ENCODE data around the gene GGPS1.
"Not testable (repeated sequence)": the region's sequence is repeated elsewhere in the genome, so short reads cannot be mapped to it uniquely, and the experiment has no call there.

Gene GGPS1

DNA sequence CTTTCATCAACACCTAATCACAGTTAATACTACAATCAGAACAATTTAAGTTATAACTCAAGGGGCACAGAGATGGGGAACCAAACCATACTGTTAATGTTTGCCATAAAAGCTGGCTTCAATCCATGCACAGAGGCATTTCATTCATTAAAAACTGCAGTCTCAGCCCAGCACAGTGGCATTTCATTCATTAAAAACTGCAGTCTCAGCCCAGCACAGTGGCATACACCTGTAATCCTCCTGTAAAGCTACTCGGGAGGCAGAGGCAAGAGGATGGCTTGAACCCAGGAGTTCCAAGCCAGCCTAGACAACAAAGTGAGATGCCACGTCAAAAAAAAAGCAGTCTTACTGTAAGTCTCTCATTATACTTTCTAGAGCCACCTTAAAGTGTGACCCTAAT is 29.6 kb upstream of the GGPS1 start:
- H3K27ac ChIP-seq, result no peak overlapping the region
- no peaks in the 10 kb centered on the region for H3K9me3 ChIP-seq
- H3K4me3 ChIP-seq (ENCODE audit: low read depth in 1 of 2, low read length in 1 of 2), result no peak overlapping the region
- H3K27me3 ChIP-seq, result no peaks in the 10 kb centered on the region
- TF ChIP-seq, protein P1, sequence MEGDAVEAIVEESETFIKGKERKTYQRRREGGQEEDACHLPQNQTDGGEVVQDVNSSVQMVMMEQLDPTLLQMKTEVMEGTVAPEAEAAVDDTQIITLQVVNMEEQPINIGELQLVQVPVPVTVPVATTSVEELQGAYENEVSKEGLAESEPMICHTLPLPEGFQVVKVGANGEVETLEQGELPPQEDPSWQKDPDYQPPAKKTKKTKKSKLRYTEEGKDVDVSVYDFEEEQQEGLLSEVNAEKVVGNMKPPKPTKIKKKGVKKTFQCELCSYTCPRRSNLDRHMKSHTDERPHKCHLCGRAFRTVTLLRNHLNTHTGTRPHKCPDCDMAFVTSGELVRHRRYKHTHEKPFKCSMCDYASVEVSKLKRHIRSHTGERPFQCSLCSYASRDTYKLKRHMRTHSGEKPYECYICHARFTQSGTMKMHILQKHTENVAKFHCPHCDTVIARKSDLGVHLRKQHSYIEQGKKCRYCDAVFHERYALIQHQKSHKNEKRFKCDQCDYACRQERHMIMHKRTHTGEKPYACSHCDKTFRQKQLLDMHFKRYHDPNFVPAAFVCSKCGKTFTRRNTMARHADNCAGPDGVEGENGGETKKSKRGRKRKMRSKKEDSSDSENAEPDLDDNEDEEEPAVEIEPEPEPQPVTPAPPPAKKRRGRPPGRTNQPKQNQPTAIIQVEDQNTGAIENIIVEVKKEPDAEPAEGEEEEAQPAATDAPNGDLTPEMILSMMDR (IDR thresholded peaks at IDR 0.05), result no peak
- H3K4me1 ChIP-seq (ENCODE audit: control insufficient read depth in 1 of 2, insufficient read depth in 1 of 2, low read depth in 1 of 2, low read length in 1 of 2), result peaks cover 10 to 19% of the 10 kb centered on the region in 2 experiments
- no peaks in the 10 kb centered on the region for H3K36me3 ChIP-seq

DNA sequence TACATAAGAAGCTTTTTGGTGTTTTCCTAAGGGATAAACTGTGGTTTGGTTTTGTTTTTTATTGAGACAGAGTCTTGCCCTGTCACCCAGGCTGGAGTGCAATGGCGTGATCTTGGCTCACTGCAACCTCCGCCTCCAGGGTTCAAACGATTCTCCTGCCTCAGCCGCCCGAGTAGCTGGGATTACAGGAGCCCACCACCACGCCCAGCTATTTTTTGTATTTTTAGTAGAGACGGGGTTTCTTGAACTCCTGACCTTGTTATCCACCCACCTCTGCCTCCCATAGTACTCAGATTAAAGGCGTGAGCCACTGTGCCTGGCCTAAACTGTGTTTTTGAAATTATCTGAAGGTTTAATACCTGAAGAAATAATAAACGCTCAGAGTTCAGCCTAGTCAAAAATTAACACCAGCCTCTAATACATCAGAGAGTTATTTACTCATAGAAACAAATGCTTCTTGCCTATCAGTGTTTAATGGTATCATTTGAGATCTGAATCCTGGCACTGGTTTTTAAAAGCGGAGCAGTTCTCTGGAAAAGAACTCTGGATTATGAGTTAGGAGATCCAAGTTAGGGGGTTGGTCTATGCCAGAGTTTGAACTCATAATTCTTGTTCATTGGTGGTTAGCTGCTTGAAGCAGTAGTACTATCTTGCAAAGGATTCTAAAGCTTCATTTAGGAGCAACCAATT is 29.1 kb upstream of the GGPS1 start:
- H3K4me3 ChIP-seq (ENCODE audit: low read depth in 1 of 2, low read length in 1 of 2), result no peak overlapping the region
- H3K27me3 ChIP-seq, result no peaks in the 10 kb centered on the region
- TF ChIP-seq, protein P1 (IDR thresholded peaks at IDR 0.05), result no peak
- peaks cover 10 to 18% of the 10 kb centered on the region in 2 experiments for H3K4me1 ChIP-seq (ENCODE audit: control insufficient read depth in 1 of 2, insufficient read depth in 1 of 2, low read depth in 1 of 2, low read length in 1 of 2)
- H3K9me3 ChIP-seq, result no peaks in the 10 kb centered on the region
- H3K27ac ChIP-seq, result no peak overlapping the region
- H3K36me3 ChIP-seq, result no peaks in the 10 kb centered on the region

DNA sequence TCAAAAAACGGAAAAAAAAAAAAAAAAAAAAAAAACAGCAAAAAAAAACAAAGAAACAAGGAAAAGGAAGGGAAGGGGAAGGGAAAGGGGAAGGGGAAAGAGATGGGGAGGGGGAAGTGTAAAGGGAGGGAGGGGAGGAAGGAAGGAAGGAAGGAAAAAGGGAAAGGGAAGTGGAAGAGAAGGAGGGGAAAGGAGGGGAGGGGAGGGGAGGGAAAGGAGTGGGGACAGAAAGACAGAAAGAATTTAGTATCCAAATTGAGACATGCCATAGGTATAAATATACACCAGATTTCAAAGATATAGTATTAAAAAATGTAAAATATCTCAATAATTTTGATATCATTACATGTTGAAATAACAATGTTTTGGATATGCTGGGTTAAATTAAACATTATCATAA is 26.2 kb upstream of the GGPS1 start:
- no peaks in the 10 kb centered on the region for H3K9me3 ChIP-seq
- no peak overlapping the region for H3K27ac ChIP-seq
- no peak overlapping the region for H3K4me3 ChIP-seq (ENCODE audit: low read depth in 1 of 2, low read length in 1 of 2)
- TF ChIP-seq, protein P1 (IDR thresholded peaks at IDR 0.05), result no peak
- no peaks in the 10 kb centered on the region for H3K27me3 ChIP-seq
- peaks cover 10 to 27% of the 10 kb centered on the region in 2 experiments for H3K4me1 ChIP-seq (ENCODE audit: control insufficient read depth in 1 of 2, insufficient read depth in 1 of 2, low read depth in 1 of 2, low read length in 1 of 2)
- no peaks in the 10 kb centered on the region for H3K36me3 ChIP-seq

DNA sequence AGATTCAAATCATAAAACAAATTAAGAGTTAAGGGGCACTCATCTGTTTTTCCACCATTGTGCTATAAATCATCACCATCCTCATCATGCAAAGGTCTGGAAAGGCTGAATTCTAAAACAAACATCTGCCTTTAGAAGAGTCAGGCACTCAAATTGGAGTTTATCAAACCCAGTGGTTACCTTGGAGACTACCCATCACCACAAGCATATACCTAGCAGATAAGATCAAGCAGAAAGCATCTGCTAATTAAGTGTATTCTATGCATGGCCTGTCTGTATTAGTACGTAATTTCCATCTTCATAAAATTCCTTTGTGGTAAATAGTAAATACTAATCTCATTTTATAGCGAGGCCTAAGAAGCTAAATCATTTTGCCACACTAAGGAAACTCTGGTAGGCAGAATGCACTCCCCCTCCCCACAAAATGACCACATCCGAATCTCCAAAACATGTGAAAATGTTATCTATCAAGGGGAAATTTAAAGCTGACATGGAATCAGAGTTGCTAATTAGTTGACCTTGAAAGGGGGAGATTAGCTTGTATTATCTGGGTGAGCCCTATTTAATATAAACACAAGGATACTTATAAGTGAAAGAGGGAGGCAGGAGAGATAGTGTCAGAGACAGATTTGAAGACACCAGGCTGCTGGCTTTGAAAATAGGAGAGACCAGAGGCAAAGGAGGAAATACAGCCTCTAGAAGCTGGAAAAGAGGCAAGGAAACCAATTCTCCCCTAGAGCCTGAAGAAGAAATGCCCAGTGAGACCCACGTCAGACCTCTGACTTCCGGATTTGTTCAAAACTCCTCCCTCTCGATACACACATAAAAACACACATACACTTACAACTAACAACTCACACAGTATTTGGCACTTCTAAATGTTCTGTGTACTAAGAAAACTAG is 23.6 kb upstream of the GGPS1 start:
- Histone ChIP-seq H3K9me3 (no peaks in the 10 kb centered on the region), H3K4me3 (ENCODE audit: low read depth in 1 of 2, low read length in 1 of 2) (no peak overlapping the region), H3K4me1 (ENCODE audit: control insufficient read depth in 1 of 2, insufficient read depth in 1 of 2, low read depth in 1 of 2, low read length in 1 of 2) (peaks cover 0 to 13% of the 10 kb centered on the region in 2 experiments), H3K27ac (peak overlapping the region; percentile 58), H3K27me3 (no peaks in the 10 kb centered on the region), H3K36me3 (no peaks in the 10 kb centered on the region)
- TF ChIP-seq, protein P1 (IDR thresholded peaks at IDR 0.05), result no peak

DNA sequence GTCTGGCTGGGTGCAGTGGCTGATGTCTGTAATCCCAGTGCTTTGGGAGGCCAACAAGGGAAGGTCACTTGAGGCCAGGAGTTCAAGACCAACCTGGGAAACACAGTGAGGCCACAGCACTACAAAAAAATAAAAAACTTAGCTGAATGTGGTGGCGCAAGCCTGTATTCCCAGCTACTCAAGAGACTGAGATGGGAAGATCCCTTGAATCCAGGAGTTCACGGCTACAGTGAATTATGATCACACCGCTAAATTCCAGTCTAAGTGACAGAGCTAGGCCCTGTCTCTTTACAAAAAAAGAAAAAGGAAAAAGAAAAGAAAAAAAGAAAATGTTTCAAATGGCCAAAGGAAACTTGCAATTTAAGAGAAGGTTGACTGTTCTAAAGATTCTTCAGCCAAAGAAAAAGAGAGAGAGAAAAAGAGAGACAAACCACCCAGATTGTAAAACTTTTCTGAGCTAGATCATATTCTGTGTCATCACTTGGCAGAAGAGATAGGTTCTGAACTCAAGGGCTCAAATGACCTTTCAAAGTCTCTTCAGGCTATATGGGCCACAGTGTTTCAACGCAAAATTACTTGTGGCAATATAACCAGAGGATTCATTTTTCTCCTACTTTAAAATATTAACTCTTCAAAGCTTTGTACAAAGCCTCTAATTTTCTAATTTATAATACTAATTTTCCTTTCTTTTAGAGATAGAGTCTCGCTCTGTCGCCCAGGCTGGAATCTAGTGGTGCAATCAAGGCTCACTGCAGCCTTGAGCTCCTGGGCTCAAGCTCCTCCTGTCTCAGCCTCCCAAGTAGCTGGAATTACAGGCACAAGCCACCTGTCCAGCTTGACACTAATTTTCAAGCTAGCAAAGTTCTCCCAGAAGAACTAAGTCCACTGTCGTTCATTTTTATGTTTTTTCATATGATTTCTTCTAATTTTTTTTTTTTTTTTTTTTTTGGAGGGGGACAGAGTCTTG is 20.9 kb upstream of the GGPS1 start:
- Histone ChIP-seq H3K27me3 (no peaks in the 10 kb centered on the region), H3K36me3 (no peaks in the 10 kb centered on the region), H3K4me1 (ENCODE audit: control insufficient read depth in 1 of 2, insufficient read depth in 1 of 2, low read depth in 1 of 2, low read length in 1 of 2) (peaks cover 0 to 13% of the 10 kb centered on the region in 2 experiments), H3K9me3 (no peaks in the 10 kb centered on the region), H3K4me3 (ENCODE audit: low read depth in 1 of 2, low read length in 1 of 2) (no peak overlapping the region), H3K27ac (no peak overlapping the region)
- TF ChIP-seq, protein P1 (IDR thresholded peaks at IDR 0.05), result no peak

DNA sequence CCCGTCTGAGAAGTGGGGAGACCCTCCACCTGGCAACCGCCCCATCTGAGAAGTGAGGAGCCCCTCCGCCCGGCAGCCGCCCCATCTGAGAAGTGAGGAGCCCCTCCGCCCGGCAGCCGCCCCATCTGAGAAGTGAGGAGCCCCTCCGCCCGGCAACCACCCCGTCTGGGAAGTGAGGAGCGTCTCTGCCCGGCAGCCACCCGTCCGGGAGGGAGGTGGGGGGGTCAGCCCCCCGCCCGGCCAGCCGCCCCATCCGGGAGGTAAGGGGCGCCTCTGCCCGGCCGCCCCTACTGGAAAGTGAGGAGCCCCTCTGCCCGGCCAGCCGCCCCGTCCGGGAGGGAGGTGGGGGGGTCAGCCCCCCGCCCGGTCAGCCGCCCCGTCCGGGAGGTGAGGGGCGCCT is 19.2 kb upstream of the GGPS1 start:
- not testable (repeated sequence) for H3K36me3 ChIP-seq; H3K4me3 ChIP-seq (ENCODE audit: low read depth in 1 of 2, low read length in 1 of 2); H3K27me3 ChIP-seq; H3K27ac ChIP-seq; H3K9me3 ChIP-seq
- peaks cover 0 to 13% of the 10 kb centered on the region in 2 experiments for H3K4me1 ChIP-seq (ENCODE audit: control insufficient read depth in 1 of 2, insufficient read depth in 1 of 2, low read depth in 1 of 2, low read length in 1 of 2)
